DOHH2 (cell line): ENCODE results near the gene MAGI1.

Experiments
- H3F3A ChIP-seq: fragments of 200-600 bp; sonication (generic), shearing (Covaris generic); 2 replicates; pipeline ENCODE4 v1.6.0; 2016; ENCODE audit warnings: antibody characterized with exemption, mild to moderate bottlenecking; ENCODE audit not compliant: control insufficient read depth, insufficient read depth
- H3K27ac ChIP-seq: fragments of 200-600 bp; sonication (generic); 2 replicates; pipeline ENCODE4 v1.5.1; 2014; ENCODE audit warnings: low read depth, mild to moderate bottlenecking, low read length, moderate library complexity
- H3K27me3 ChIP-seq: fragments of 200-600 bp; sonication (generic); 2 replicates; pipeline ENCODE4 v1.6.1; 2014; ENCODE audit warnings: mild to moderate bottlenecking, low read length, mixed read lengths; ENCODE audit not compliant: control insufficient read depth
- H3K36me3 ChIP-seq: fragments of 200-600 bp; sonication (generic); 2 replicates; pipeline ENCODE4 v1.6.1; 2014; ENCODE audit warnings: mild to moderate bottlenecking, low read length, moderate library complexity, mixed read lengths; ENCODE audit not compliant: control insufficient read depth
- H3K4me1 ChIP-seq: fragments of 200-600 bp; sonication (generic); 2 replicates; pipeline ENCODE4 v1.6.1; 2014; ENCODE audit warnings: mild to moderate bottlenecking, low read length, mixed read lengths; ENCODE audit not compliant: control insufficient read depth
- H3K4me2 ChIP-seq: fragments of 200-600 bp; sonication (generic); 2 replicates; pipeline ENCODE4 v1.6.0; 2014; ENCODE audit warnings: mild to moderate bottlenecking, low read length, moderate library complexity
- H3K4me3 ChIP-seq: fragments of 200-600 bp; sonication (generic); 2 replicates; pipeline ENCODE4 v1.5.1; 2014; ENCODE audit warnings: mild to moderate bottlenecking, low read length, mixed read lengths
- H3K79me2 ChIP-seq: fragments of 200-600 bp; sonication (generic); 2 replicates; pipeline ENCODE4 v1.6.1; 2014; ENCODE audit warnings: mild to moderate bottlenecking, low read length, mixed read lengths; ENCODE audit not compliant: control insufficient read depth
- H3K9me2 ChIP-seq: fragments of 200-600 bp; sonication (generic); replicated peaks from 2 replicates; pipeline ENCODE4 v1.6.1; 2014; ENCODE audit warnings: mild to moderate bottlenecking, low read length, mixed read lengths; ENCODE audit not compliant: control insufficient read depth
- H3K9me3 ChIP-seq: fragments of 200-600 bp; sonication (generic); 2 replicates; pipeline ENCODE4 v1.6.1; 2014; ENCODE audit warnings: antibody characterized with exemption, low read length, mixed read lengths; ENCODE audit not compliant: control insufficient read depth, insufficient read depth
- H4K20me1 ChIP-seq: fragments of 200-600 bp; sonication (generic); 2 replicates; pipeline ENCODE4 v1.6.0; 2014; ENCODE audit warnings: low read depth, mild to moderate bottlenecking, antibody characterized with exemption, low read length, moderate library complexity; ENCODE audit not compliant: control insufficient read depth, insufficient read depth
- EZH2phosphoT487 ChIP-seq: fragments of 200-600 bp; sonication (generic); IDR thresholded peaks from 2 replicates; pipeline ENCODE4 v1.6.1; 2017; ENCODE audit warnings: borderline replicate concordance, mild to moderate bottlenecking, antibody characterized with exemption, low read length, moderate library complexity, mixed read lengths
- TF ChIP-seq, protein P1 (sequence below): fragments of 200-600 bp; sonication (generic); IDR thresholded peaks from one replicate; pipeline ENCODE4 v1.5.1; 2014; ENCODE audit warnings: antibody characterized with exemption, mild to moderate bottlenecking, low read depth, low read length; ENCODE audit not compliant: poor library complexity, severe bottlenecking

Gene MAGI1

GRCh38 chr3:65348398-65348995 is 690.2 kb downstream of the MAGI1 start:
- Histone ChIP-seq H3K4me2 (no peak overlapping the region), H3K27me3 (no peaks in the 10 kb centered on the region), H3K9me3 (no peaks in the 10 kb centered on the region), H3K36me3 (no peaks in the 10 kb centered on the region), H3K27ac (no peak overlapping the region), H3K9me2 (no peaks in the 10 kb centered on the region), H4K20me1 (no peaks in the 10 kb centered on the region), H3K4me3 (no peak overlapping the region), H3K4me1 (no peaks in the 10 kb centered on the region), H3F3A (no peaks in the 10 kb centered on the region), H3K79me2 (no peaks in the 10 kb centered on the region)
- TF ChIP-seq EZH2phosphoT487: no peak
- TF ChIP-seq, protein P1, sequence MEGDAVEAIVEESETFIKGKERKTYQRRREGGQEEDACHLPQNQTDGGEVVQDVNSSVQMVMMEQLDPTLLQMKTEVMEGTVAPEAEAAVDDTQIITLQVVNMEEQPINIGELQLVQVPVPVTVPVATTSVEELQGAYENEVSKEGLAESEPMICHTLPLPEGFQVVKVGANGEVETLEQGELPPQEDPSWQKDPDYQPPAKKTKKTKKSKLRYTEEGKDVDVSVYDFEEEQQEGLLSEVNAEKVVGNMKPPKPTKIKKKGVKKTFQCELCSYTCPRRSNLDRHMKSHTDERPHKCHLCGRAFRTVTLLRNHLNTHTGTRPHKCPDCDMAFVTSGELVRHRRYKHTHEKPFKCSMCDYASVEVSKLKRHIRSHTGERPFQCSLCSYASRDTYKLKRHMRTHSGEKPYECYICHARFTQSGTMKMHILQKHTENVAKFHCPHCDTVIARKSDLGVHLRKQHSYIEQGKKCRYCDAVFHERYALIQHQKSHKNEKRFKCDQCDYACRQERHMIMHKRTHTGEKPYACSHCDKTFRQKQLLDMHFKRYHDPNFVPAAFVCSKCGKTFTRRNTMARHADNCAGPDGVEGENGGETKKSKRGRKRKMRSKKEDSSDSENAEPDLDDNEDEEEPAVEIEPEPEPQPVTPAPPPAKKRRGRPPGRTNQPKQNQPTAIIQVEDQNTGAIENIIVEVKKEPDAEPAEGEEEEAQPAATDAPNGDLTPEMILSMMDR: no peak

GRCh38 chr3:65347166-65347565 is 691.6 kb downstream of the MAGI1 start:
- no peak overlapping the region for H3K4me3 ChIP-seq
- no peaks in the 10 kb centered on the region for H4K20me1 ChIP-seq
- no peak for TF ChIP-seq EZH2phosphoT487
- TF ChIP-seq, protein P1: no peak
- H3K4me1 ChIP-seq: no peaks in the 10 kb centered on the region
- H3K4me2 ChIP-seq: no peak overlapping the region
- no peaks in the 10 kb centered on the region for H3F3A ChIP-seq
- H3K9me2 ChIP-seq: no peaks in the 10 kb centered on the region
- H3K27me3 ChIP-seq: no peaks in the 10 kb centered on the region
- no peaks in the 10 kb centered on the region for H3K36me3 ChIP-seq
- H3K27ac ChIP-seq: no peak overlapping the region
- H3K79me2 ChIP-seq: no peaks in the 10 kb centered on the region
- H3K9me3 ChIP-seq: no peaks in the 10 kb centered on the region

DNA sequence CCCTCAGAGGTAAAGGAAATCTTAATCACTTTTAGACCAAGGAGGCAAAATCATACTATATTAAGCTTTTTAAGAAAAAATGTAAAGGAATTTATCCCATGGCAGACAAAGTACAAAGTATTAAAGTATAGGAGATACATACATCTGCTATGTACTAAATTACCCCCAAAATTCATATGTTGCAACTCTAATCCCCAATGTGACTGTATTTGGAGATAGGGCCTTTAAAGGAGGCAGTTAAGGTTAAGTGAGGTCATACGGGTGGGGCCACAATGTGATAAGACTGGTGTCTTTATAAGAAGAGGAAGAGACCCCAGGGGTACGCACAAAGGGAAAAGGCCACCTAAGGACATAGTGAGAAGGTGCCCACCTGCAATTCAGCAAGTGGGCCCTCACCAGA is 693.9 kb downstream of the MAGI1 start:
- Histone ChIP-seq H3K4me2 (no peak overlapping the region), H3K9me3 (no peaks in the 10 kb centered on the region), H3K27ac (no peak overlapping the region), H3K4me3 (no peak overlapping the region), H3F3A (no peaks in the 10 kb centered on the region), H3K36me3 (no peaks in the 10 kb centered on the region), H3K79me2 (no peaks in the 10 kb centered on the region), H4K20me1 (no peaks in the 10 kb centered on the region), H3K27me3 (no peaks in the 10 kb centered on the region), H3K9me2 (no peaks in the 10 kb centered on the region), H3K4me1 (no peaks in the 10 kb centered on the region)
- TF ChIP-seq EZH2phosphoT487: no peak

DNA sequence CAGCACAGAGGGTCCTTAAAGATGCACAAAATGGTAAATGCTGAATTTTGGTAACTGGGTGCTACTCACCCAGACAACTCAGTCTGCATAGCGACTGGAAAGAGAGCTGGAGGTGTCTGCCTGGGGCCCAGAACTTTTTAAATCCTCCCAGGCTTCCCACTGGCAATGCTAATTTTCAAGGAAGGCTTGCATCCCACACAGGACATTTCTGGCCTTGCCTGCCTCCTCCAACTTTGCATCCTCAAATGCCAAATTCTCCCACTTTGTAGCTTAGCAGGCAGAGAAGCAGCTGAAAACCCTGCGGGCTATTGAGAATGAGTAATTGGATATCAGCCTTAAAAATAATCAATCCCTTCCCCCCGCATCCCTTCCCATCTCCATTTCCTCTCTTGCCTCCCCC is 694.3 kb downstream of the MAGI1 start:
- Histone ChIP-seq H3K27ac (no peak overlapping the region), H3K79me2 (no peaks in the 10 kb centered on the region), H3K4me1 (no peaks in the 10 kb centered on the region), H3K4me3 (no peak overlapping the region), H4K20me1 (no peaks in the 10 kb centered on the region), H3F3A (no peaks in the 10 kb centered on the region), H3K27me3 (no peaks in the 10 kb centered on the region), H3K4me2 (no peak overlapping the region), H3K9me3 (no peaks in the 10 kb centered on the region), H3K36me3 (no peaks in the 10 kb centered on the region), H3K9me2 (no peaks in the 10 kb centered on the region)
- TF ChIP-seq, protein P1: no peak
- no peak for TF ChIP-seq EZH2phosphoT487
